Naive B cell (primary cell): ENCODE results near the gene MPHOSPH8. TPM values are rescaled to one million over a fixed set of nuclear protein-coding genes. Genes with fewer than 3 reads are reported as not detected.
"Not testable (repeated sequence)": the region's sequence is repeated elsewhere in the genome, so short reads cannot be mapped to it uniquely, and the experiment has no call there.

Source experiments
- ATAC-seq, 2 donors: fragments of 150-1000 bp; cut with Tn5 transposase; 2 replicates each; pipeline ENCODE4 v1.10.0; 2021; ENCODE audit warnings: low read depth in 2 of 2, mild to moderate bottlenecking in 2 of 2, moderate library complexity in 2 of 2
- DNase-seq: peaks from one replicate; pipeline ENCODE4 v3.0.0; 2022
- H3K27ac Mint-ChIP-seq, 6 donors: one replicate each; pipeline ENCODE4 v1.8.0; 2020 to 2022; ENCODE audit warnings: mild to moderate bottlenecking in 6 of 6, mixed read lengths in 6 of 6, moderate library complexity in 5 of 6, inconsistent platforms in 2 of 6
- H3K27me3 Mint-ChIP-seq, 3 donors: one replicate each; pipeline ENCODE4 v1.8.0; 2021 to 2022; ENCODE audit warnings: mixed read lengths in 3 of 3, mild to moderate bottlenecking in 1 of 3
- H3K36me3 Mint-ChIP-seq, 2 donors: one replicate each; pipeline ENCODE4 v1.8.0; 2020 to 2022; ENCODE audit warnings: mixed read lengths in 2 of 2, inconsistent platforms in 1 of 2, mild to moderate bottlenecking in 1 of 2
- H3K4me1 Mint-ChIP-seq, 3 donors: one replicate each; pipeline ENCODE4 v1.8.0; 2020 to 2022; ENCODE audit warnings: mixed read lengths in 3 of 3, inconsistent platforms in 1 of 3, mild to moderate bottlenecking in 1 of 3, moderate library complexity in 1 of 3
- H3K4me3 Mint-ChIP-seq, 8 donors: one replicate each; pipeline ENCODE4 v1.8.0; 2020 to 2022; ENCODE audit warnings: mild to moderate bottlenecking in 8 of 8, mixed read lengths in 8 of 8, moderate library complexity in 8 of 8, inconsistent platforms in 2 of 8
- H3K9me3 Mint-ChIP-seq, 7 donors: one replicate each; pipeline ENCODE4 v1.8.0; 2020 to 2022; ENCODE audit warnings: mixed read lengths in 7 of 7, mild to moderate bottlenecking in 5 of 7, inconsistent platforms in 2 of 7, moderate library complexity in 1 of 7
- polyA plus RNA-seq, 6 donors: library from polyadenylated mRNA; unstranded; fragments of 300-500 nt; fragmentation: Illumina TruSeq; gene quantifications; one replicate each; pipeline ENCODE4 v1.2.3, GENCODE V29; 2021; ENCODE audit warnings: low read depth in 6 of 6

MPHOSPH8 gene
- polyA plus RNA-seq, 6 donors from 2014 or later: 9.4 to 20.9 (median 10.8) TPM

DNA sequence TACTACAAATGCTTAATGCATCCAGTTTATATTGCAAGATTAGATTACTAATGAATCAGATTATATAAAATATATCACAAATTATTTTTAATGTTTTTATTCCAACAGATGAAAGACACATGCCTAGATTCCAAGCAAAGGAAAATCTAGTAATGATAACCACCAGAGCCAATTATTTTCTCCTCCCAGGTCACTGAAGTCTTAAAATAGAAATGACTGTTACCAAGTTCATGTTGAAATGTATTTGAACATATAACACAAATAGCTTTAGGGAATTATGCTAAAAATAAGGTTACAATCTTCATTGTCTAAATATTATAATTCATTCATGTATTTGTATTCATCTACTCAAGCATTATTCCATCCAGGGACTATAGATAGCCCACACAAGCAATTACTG lies 76.3 kb downstream of the MPHOSPH8 start:
- H3K4me1 Mint-ChIP-seq, H3K36me3 Mint-ChIP-seq, H3K4me3 Mint-ChIP-seq, ATAC-seq, DNase-seq, H3K27ac Mint-ChIP-seq, H3K27me3 Mint-ChIP-seq, H3K9me3 Mint-ChIP-seq: not testable (repeated sequence)

DNA sequence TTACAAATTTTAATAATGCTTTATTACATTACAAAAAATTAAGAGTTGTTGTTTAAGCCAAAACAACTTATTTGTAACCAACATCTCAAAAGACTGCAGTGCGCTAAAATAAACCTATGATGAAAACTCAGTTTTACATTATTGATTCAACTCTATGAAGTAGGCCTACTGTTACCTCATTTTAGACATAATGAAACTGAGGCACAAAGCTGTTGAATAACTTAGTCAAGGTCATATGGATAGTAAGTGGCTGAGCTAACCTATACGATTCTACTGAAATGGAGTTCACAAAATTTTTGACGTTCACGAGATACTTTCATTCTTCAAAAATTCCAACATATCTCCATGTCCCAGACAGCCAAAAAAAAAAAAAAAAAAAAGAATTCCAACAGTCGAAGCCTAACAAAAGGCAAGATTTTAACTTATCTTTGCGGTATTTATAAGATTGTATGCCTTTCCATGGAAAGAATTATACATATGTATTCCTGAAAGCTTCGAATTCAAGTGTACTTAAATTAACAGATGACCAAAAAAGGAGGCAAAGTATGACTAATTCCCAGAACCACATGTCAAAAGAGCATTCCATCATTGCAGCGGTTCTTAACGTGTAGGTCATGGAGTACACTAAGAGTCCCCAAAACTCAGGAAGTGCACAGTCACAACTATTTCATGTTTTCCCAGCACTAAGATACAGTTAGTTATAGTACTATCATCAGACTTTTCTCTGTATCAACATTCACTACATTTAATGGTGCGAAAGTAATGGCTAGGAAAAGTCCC lies 79.9 kb downstream of the MPHOSPH8 start:
- Mint-ChIP-seq H3K4me3 (no peak overlapping the region), H3K27ac (no peak overlapping the region), H3K4me1 (peaks cover 0 to 3% (median 0%) of the 10 kb centered on the region in 3 donors), H3K27me3 (no peaks in the 10 kb centered on the region), H3K36me3 (peaks cover 0 to 8% of the 10 kb centered on the region in 2 donors), H3K9me3 (no peaks in the 10 kb centered on the region)
- ATAC-seq (no peak), DNase-seq (no peak)

DNA sequence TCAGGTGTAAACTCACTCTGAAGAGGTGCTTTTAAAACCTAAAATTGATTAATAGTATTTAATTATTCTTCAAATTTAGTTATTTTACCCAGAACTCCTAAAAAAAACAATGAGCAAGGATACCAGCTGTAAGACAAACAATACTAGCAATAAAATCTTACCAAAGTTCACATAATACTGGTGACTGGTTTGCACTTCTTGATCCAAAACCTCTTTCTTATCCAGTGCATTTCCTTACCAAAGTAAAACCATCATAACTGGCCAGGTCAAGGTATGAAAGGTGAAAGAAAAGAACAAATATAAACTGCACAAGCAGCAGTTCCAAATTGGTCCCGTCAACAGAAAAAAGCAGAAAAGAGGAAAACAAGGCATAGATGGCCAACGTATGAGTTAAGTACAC lies 86.6 kb downstream of the MPHOSPH8 start:
- Mint-ChIP-seq H3K9me3 (no peaks in the 10 kb centered on the region), H3K36me3 (peaks cover 0 to 19% of the 10 kb centered on the region in 2 donors), H3K27me3 (no peaks in the 10 kb centered on the region), H3K4me3 (no peak overlapping the region), H3K4me1 (peaks cover 0 to 4% (median 3%) of the 10 kb centered on the region in 3 donors), H3K27ac (no peak overlapping the region)
- no peak for ATAC-seq
- DNase-seq: no peak

Other genes with a start within 250 kb of the MPHOSPH8 start
- gene TPTE2, start 72.1 kb upstream of the MPHOSPH8 start, polyA plus RNA-seq: not detected
- 10 to 100 TPM; 19.9 to 51.7 (median 34.4) TPM for gene PSPC1, start 149.3 kb downstream of the MPHOSPH8 start, polyA plus RNA-seq
- 10 to 100 TPM; 23.4 to 32.8 (median 29.2) TPM for gene ZMYM5, start 230.0 kb downstream of the MPHOSPH8 start, polyA plus RNA-seq